ENCODE measurements around the gene SNUPN.

- TF ChIP-seq, protein P1, sequence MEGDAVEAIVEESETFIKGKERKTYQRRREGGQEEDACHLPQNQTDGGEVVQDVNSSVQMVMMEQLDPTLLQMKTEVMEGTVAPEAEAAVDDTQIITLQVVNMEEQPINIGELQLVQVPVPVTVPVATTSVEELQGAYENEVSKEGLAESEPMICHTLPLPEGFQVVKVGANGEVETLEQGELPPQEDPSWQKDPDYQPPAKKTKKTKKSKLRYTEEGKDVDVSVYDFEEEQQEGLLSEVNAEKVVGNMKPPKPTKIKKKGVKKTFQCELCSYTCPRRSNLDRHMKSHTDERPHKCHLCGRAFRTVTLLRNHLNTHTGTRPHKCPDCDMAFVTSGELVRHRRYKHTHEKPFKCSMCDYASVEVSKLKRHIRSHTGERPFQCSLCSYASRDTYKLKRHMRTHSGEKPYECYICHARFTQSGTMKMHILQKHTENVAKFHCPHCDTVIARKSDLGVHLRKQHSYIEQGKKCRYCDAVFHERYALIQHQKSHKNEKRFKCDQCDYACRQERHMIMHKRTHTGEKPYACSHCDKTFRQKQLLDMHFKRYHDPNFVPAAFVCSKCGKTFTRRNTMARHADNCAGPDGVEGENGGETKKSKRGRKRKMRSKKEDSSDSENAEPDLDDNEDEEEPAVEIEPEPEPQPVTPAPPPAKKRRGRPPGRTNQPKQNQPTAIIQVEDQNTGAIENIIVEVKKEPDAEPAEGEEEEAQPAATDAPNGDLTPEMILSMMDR (conservative IDR thresholded peaks at IDR 0.05; ENCODE audit: low read depth, low read length): no peak
- no peak for TF ChIP-seq EZH2 (IDR thresholded peaks at IDR 0.05; ENCODE audit: borderline replicate concordance, low read depth, low read length, poor library complexity, severe bottlenecking)
Measured at GRCh38 chr15:75565062-75565970, 60.2 kb downstream of the SNUPN start.

Measured in A673 (cell line).